ENCODE data around the gene TSACC.

Gene TSACC

GRCh38 chr1:156394835-156395461, 56.6 kb downstream of the TSACC start:
- no peak for DNase-seq (ENCODE audit: low read depth)

All from stimulated activated CD4-positive, alpha-beta T cell treated with anti-CD3 and anti-CD28 coated beads, Interleukin-2, amount 100 ng/mL, for 4 hours (primary cell).